HEK293 (cell line): ENCODE data around the gene TPCN2.

ENCODE experiments used
- KLF17 ChIP-seq: fragments of 450-650 bp; formaldehyde crosslinking; IDR thresholded peaks from 2 replicates; pipeline ENCODE4 v1.5.1; 2016; ENCODE audit warnings: missing biosample characterization, missing genetic modification characterization
- REST ChIP-seq: fragments of 450-650 bp; formaldehyde crosslinking; IDR thresholded peaks from 2 replicates; pipeline ENCODE4 v1.5.1; 2016; ENCODE audit warnings: missing biosample characterization, missing genetic modification characterization
- SALL2 ChIP-seq: fragments of 450-650 bp; formaldehyde crosslinking; IDR thresholded peaks from 2 replicates; pipeline ENCODE4 v1.5.0; 2017; ENCODE audit warnings: missing biosample characterization, mild to moderate bottlenecking, missing genetic modification characterization, borderline replicate concordance
- SP2 ChIP-seq: fragments of 450-650 bp; formaldehyde crosslinking; IDR thresholded peaks from 2 replicates; pipeline ENCODE4 v1.5.1; 2016; ENCODE audit warnings: missing biosample characterization, missing genetic modification characterization
- YY2 ChIP-seq: fragments of 450-650 bp; formaldehyde crosslinking; IDR thresholded peaks from 2 replicates; pipeline ENCODE4 v1.5.1; 2016; ENCODE audit warnings: missing biosample characterization, missing genetic modification characterization
- ZBTB1 ChIP-seq: fragments of 450-650 bp; formaldehyde crosslinking; IDR thresholded peaks from 2 replicates; pipeline ENCODE4 v1.5.1; 2016; ENCODE audit warnings: missing biosample characterization, missing genetic modification characterization
- ZBTB20 ChIP-seq: fragments of 450-650 bp; formaldehyde crosslinking; IDR thresholded peaks from 2 replicates; pipeline ENCODE4 v1.5.1; 2016; ENCODE audit warnings: missing biosample characterization, missing genetic modification characterization
- ZEB2 ChIP-seq: fragments of 450-650 bp; formaldehyde crosslinking; IDR thresholded peaks from 2 replicates; pipeline ENCODE4 v1.5.1; 2016; ENCODE audit warnings: missing biosample characterization, missing genetic modification characterization
- ZNF10 ChIP-seq: fragments of 450-650 bp; formaldehyde crosslinking; IDR thresholded peaks from 2 replicates; pipeline ENCODE4 v1.5.1; 2017; ENCODE audit warnings: missing biosample characterization, missing genetic modification characterization
- ZNF175 ChIP-seq: fragments of 450-650 bp; formaldehyde crosslinking; IDR thresholded peaks from 2 replicates; pipeline ENCODE4 v1.5.1; 2016; ENCODE audit warnings: missing biosample characterization, missing genetic modification characterization
- ZNF274 ChIP-seq, 2 experiments: fragments of 200-500 bp in 1 of 2; fragments of 450-650 bp in 1 of 2; sonication (Bioruptor generic) in 1 of 2; formaldehyde crosslinking in 1 of 2; IDR thresholded peaks; 2 replicates each; pipeline versions ENCODE4 v1.5.1 to v1.6.1; 2014 to 2016; ENCODE audit warnings: borderline replicate concordance in 1 of 2, inconsistent platforms in 1 of 2, low read length in 1 of 2, missing biosample characterization in 1 of 2, missing genetic modification characterization in 1 of 2
- TF ChIP-seq, protein P1 (sequence below): fragments of 450-650 bp; formaldehyde crosslinking; IDR thresholded peaks from 2 replicates; pipeline ENCODE4 v1.5.1; 2016; ENCODE audit warnings: missing biosample characterization, missing genetic modification characterization
- TF ChIP-seq, protein P2 (sequence below): fragments of 450-650 bp; formaldehyde crosslinking; IDR thresholded peaks from 2 replicates; pipeline ENCODE4 v1.5.1; 2016; ENCODE audit warnings: missing biosample characterization, missing genetic modification characterization, low read depth

DNA sequence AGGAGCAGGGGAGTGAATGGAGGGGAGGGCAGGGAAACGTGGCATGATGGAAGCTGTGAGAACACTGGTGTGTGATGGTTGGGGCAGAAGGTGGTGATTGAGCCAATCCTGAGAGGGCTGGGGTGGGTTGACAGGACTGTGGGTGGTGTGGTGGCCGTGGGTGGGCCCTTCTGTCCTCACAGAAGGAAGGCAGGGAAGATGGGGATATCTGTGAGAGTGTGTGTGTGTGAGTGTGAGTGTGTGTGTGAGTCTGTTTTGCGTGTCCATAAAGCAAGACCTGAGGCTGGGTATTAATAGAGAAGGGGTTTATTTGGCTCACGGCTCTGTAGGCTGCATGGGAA is 13.0 kb downstream of the TPCN2 start:
- TF ChIP-seq KLF17 (no peak), YY2 (no peak), ZNF175 (tag by site-specific recombination) (no peak), REST (tag by site-specific recombination) (no peak), ZNF274 (IDR thresholded peaks at IDR 0.05; ENCODE audit: low read length) (no peak), ZNF274 (tag by site-specific recombination; IDR thresholded peaks at IDR 0.05; ENCODE audit: borderline replicate concordance) (no peak), ZBTB1 (tag by site-specific recombination) (no peak), SP2 (tag by site-specific recombination) (no peak), ZNF10 (tag by site-specific recombination) (no peak), ZBTB20 (tag by site-specific recombination) (no peak), ZEB2 (tag by site-specific recombination) (no peak), SALL2 (tag by site-specific recombination) (no peak)
- TF ChIP-seq, protein P1, sequence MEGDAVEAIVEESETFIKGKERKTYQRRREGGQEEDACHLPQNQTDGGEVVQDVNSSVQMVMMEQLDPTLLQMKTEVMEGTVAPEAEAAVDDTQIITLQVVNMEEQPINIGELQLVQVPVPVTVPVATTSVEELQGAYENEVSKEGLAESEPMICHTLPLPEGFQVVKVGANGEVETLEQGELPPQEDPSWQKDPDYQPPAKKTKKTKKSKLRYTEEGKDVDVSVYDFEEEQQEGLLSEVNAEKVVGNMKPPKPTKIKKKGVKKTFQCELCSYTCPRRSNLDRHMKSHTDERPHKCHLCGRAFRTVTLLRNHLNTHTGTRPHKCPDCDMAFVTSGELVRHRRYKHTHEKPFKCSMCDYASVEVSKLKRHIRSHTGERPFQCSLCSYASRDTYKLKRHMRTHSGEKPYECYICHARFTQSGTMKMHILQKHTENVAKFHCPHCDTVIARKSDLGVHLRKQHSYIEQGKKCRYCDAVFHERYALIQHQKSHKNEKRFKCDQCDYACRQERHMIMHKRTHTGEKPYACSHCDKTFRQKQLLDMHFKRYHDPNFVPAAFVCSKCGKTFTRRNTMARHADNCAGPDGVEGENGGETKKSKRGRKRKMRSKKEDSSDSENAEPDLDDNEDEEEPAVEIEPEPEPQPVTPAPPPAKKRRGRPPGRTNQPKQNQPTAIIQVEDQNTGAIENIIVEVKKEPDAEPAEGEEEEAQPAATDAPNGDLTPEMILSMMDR (tag by site-specific recombination), result no peak
- TF ChIP-seq, protein P2, sequence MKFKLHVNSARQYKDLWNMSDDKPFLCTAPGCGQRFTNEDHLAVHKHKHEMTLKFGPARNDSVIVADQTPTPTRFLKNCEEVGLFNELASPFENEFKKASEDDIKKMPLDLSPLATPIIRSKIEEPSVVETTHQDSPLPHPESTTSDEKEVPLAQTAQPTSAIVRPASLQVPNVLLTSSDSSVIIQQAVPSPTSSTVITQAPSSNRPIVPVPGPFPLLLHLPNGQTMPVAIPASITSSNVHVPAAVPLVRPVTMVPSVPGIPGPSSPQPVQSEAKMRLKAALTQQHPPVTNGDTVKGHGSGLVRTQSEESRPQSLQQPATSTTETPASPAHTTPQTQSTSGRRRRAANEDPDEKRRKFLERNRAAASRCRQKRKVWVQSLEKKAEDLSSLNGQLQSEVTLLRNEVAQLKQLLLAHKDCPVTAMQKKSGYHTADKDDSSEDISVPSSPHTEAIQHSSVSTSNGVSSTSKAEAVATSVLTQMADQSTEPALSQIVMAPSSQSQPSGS, result no peak
